Stimulated activated CD8-positive, alpha-beta memory T cell treated with anti-CD3 and anti-CD28 coated beads, Interleukin-4, amount 100 ng/mL, for 4 hours (primary cell): ENCODE results near the gene NUTM2E.
"Not testable (repeated sequence)": the region's sequence is repeated elsewhere in the genome, so short reads cannot be mapped to it uniquely, and the experiment has no call there.

Experiments
- DNase-seq, 2 donors: peaks; one replicate each; pipeline ENCODE4 v3.0.0-alpha.2; 2020; ENCODE audit warnings: low read depth in 2 of 2, low spot score in 1 of 2

NUTM2E gene

DNA sequence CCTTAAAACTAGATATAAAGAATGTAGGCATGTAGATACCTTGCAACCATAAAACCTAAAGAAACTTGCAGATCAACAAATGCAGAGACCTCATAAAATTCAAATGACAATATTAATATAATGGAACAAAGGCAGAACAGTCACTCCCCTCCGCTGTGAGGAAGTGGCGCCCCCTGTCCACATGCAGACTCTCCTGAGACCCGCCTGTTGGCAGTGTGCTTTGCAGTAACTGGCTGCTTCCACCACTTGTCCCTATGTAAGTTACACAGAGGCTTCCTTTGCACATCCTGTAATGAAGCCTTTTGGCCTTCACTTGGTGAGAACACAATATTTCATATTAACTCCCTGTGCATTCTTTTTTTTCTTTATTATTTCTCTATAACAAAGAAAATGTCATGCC, 36.3 kb downstream of the NUTM2E start:
- DNase-seq: not testable (repeated sequence)

DNA sequence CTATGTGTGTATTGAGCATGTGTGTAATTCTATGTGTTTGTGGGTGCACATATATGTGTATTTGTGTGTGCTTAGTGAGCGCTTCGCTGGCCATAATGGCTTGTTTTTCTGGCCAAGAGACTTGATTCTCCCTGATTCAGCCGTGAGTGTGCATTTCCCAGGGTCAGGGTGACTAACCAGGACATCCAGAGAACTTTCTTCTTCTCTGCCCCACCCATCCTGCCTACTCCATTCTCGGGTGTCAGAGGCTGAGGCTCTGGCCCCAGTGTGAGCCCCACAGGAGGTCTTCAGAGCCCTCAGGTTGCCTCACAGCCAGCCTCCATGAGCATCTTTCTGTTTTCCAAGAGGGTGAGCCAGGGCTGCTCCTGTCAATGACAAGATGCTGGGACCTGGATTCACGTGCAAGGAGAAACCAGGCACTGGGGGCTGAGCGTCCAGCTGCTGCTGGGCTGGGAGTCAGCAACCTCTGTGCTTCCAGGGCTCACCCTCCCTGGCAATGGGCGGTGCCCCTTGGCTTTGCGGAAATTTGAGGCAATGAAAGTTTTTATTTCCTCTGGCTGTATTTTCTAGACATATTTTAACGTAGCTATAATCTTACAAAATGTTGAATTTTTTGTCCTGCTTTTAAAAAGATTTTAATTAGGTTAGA, 40.5 kb downstream of the NUTM2E start:
- not testable (repeated sequence) for DNase-seq

DNA sequence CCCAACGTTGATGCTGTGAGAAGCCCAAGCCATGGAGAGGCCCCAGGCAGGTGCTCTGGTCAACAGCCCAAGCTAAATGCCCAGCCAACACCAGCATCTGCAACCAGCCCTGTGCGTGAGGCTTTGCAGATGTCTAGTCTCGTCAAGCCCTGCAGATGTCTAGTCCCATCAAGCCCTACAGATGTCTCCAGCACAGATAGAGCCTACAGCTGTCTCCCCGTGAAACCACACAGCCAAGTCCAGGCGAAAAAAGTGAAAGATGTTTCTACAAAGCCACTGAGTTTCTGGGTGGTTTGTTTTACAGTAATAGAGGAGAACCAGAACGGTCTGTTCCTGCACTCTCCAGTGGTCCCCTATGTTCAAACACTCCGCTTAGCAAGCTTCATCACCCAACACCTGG, 41.5 kb downstream of the NUTM2E start:
- DNase-seq: not testable (repeated sequence)

DNA sequence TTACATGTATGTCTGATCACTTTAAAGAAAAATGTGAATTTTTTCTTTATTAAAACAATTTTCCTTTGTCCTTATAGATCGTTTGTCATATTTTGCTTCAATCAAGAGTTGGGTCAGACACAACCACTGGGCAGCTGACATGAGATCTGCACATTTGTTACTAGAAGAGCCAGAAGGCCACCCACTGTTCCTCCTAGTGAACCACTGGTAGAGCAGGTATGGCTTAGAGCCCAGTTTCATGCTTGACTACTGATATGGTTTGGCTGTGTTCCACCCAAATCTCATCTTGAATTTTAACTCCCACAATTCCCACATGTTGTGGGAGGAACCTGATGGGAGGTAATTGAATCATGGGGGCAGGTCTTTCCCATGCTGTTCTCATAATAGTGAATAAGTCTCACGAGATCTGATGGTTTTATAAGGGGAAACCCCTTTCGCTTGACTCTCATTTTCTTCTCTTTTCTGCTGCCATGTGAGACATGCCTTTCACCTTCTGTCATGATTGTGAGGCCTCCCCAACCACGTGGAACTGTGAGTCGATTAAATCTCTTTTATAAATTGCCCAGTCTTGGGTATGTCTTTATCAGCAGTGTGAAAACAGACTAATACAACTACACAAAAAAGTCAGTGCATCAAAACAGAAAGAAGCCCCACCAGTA, 43.0 kb downstream of the NUTM2E start:
- not testable (repeated sequence) for DNase-seq

DNA sequence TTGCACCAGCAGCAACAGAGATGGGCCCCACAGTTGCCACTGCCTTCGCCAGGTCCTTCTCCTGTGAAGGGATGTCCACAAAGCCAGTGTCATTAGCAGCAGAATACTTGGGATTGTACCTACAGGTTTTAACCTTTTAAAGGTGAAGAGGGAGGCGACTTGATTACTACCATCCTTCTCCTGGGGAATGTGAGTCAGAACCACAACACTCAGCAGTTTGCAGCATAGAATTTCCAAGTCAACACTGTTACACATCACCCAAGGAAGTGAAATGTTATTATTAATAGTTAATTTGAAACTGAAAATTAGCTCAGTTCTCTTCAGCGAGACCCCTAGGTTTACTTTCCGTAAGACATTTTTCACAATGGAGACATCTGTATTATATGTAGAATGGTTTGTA, 45.2 kb downstream of the NUTM2E start:
- DNase-seq: not testable (repeated sequence)
